GM13976 (cell line): ENCODE data around the gene TP53INP2.

ENCODE experiments used
- DNase-seq: peaks from one replicate; pipeline ENCODE4 v3.0.0; 2012; ENCODE audit warnings: low spot score
- in situ Hi-C: fragments of 300-500 bp; cut with MboI; formaldehyde crosslinking; loops from one replicate; pipeline ENCODE4 v1.12.0; 2022; ENCODE audit warnings: low sequenced_read_pairs, mixed read lengths, inconsistent platforms; ENCODE audit not compliant: unreplicated experiment
- TF ChIP-seq, protein P1 (sequence below): IDR thresholded peaks from 2 replicates; pipeline ENCODE4 v1.5.1; 2012; ENCODE audit warnings: borderline replicate concordance, mild to moderate bottlenecking; ENCODE audit not compliant: insufficient read depth; ENCODE audit errors: extremely low read depth, missing control alignments, control extremely low read depth

The TP53INP2 gene

DNA sequence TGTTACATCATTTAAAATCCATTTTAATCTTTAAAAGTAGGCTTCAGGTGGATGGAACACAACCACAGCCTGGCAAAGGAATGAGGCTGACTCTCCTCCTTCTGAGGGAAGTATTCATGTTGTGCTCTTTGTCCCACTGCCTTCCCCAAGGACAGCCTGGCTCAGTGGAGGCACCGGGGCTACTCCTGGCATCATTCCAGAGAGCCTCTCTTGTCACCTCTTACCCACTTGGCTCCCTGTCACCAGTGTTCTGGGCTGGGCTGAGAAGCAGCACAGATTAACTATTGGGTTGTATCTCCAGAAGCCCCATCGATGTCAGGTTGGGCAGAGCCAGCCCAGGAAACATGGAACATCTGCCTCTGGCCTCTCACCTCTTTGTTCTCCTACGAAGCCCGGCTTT lies 10.7 kb upstream of the TP53INP2 start:
- DNase-seq, result no peak
- in situ Hi-C loops, result no loop called here

DNA sequence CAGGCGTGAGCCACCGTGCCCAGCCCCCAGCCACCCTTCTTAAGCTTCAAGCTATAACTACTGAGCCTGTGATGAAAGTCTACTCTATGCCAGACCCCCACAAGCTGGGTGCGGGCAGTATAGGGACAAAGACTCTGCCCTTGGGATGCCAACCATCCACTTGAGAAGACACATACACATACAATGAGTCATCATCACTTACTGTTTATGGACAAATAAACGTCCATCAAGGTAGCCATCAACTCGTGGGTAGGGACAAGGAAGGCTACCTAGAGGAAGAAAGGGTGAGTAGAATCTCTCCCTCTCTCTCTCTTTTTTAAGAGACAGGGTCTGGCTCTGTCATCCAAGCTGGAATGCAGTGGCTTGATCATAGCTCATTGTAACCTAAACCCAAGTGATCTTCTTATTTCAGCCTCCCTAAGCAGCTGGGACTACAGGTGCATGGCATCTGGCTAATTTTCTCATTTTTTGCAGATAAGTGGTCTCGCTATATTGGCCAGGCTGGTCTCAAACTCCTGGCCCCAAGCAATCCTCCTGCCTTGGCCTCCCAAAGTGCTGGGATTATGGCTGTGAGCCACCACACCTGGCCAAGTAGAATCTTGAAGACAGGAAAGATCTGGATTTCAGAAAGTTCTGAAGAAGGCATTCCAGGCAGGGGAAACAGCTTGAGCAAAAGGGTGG lies 2.6 kb upstream of the TP53INP2 start:
- TF ChIP-seq, protein P1, sequence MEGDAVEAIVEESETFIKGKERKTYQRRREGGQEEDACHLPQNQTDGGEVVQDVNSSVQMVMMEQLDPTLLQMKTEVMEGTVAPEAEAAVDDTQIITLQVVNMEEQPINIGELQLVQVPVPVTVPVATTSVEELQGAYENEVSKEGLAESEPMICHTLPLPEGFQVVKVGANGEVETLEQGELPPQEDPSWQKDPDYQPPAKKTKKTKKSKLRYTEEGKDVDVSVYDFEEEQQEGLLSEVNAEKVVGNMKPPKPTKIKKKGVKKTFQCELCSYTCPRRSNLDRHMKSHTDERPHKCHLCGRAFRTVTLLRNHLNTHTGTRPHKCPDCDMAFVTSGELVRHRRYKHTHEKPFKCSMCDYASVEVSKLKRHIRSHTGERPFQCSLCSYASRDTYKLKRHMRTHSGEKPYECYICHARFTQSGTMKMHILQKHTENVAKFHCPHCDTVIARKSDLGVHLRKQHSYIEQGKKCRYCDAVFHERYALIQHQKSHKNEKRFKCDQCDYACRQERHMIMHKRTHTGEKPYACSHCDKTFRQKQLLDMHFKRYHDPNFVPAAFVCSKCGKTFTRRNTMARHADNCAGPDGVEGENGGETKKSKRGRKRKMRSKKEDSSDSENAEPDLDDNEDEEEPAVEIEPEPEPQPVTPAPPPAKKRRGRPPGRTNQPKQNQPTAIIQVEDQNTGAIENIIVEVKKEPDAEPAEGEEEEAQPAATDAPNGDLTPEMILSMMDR, result no peak
- in situ Hi-C loops, result loop anchor here (10.0 kb wide), 1 partner anchor 167 kb away; no protein-coding TSS in a partner anchor
- no peak for DNase-seq

More for the DNA sequence above, 10.7 kb upstream of the TP53INP2 start:
- TF ChIP-seq, protein P1, result no peak

DNA sequence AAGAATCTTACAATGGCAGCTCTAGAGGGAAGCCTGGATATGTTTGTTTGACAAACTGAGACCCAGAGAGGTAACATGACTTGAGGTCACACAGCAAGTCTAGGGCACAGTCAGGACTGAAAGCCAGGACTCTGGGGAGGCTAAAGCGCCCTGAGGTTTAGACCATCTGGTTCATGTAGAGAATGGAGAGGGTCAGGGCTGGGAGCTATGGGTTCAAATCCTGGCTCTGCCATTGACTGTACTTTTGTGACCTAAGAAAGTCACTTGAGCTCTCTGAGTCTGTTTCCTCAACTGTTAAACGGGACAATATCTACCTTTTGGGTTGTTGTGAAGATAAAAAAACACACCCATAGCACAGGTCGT lies 1.1 kb upstream of the TP53INP2 start:
- in situ Hi-C loops, result loop anchor here (10.0 kb wide), 1 partner anchor 168 kb away; no protein-coding TSS in a partner anchor
- no peak for DNase-seq
- TF ChIP-seq, protein P1, result no peak

DNA sequence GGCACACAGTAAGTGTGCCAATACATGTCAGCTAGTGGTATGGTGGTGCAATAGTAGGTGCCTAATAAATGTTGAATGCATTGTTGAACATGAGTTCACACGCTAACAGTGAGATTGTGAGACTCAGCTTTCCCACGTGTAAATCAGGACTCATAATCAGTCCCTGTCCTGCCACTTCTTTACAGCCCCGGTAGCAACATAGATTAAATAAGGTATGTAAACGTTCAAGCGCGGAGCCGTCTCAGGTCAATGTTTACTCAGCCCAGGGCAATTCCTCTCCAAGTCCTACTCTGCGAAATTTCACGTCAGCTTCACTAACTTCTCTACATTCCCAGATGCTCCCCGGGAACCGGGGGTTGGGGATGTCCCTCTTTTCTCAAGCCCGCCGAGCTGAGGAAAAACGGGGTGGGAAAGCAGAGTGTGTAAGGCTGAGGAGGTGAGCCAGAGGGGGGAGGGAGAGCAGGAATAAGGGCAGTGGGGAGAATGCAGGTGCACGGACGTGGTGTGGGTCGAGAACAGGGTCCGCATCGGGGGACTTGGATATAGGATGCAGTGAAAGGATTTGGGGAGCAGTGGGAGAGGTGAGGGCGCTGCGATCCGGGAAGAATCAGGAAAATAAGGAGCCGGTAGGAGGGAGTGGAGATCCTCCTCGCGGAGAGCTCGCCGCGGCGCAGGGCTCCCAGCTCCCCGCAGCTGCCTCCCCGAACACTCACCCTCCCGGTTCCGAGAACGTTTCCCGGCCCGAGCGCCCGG lies 544 bp upstream of the TP53INP2 start:
- TF ChIP-seq, protein P1, result no peak
- in situ Hi-C loops, result loop anchor here (10.0 kb wide), 1 partner anchor 169 kb away; no protein-coding TSS in a partner anchor
- DNase-seq, result peak; percentile 37

DNA sequence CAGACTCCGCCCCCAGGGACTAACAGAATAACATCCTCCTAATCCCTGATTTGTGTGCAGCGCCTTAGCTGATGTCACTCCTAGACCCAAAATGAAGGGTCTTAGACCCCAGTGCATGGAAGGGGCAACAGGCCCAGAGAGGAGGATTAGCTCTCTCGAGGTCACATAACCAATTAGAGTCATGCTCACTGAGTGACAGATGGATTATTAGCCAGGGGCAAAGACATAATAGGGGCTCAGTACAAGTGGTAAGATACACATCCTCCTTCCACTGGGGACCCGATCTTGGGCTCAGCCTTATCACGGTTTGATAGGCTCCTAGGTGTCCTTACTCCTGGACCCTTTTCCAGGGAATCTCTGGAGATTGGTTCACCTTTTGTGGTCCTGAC lies 858 bp downstream of the TP53INP2 start:
- no peak for DNase-seq
- TF ChIP-seq, protein P1, result no peak
- in situ Hi-C loops, result loop anchor here (10.0 kb wide), 1 partner anchor 170 kb away; no protein-coding TSS in a partner anchor

DNA sequence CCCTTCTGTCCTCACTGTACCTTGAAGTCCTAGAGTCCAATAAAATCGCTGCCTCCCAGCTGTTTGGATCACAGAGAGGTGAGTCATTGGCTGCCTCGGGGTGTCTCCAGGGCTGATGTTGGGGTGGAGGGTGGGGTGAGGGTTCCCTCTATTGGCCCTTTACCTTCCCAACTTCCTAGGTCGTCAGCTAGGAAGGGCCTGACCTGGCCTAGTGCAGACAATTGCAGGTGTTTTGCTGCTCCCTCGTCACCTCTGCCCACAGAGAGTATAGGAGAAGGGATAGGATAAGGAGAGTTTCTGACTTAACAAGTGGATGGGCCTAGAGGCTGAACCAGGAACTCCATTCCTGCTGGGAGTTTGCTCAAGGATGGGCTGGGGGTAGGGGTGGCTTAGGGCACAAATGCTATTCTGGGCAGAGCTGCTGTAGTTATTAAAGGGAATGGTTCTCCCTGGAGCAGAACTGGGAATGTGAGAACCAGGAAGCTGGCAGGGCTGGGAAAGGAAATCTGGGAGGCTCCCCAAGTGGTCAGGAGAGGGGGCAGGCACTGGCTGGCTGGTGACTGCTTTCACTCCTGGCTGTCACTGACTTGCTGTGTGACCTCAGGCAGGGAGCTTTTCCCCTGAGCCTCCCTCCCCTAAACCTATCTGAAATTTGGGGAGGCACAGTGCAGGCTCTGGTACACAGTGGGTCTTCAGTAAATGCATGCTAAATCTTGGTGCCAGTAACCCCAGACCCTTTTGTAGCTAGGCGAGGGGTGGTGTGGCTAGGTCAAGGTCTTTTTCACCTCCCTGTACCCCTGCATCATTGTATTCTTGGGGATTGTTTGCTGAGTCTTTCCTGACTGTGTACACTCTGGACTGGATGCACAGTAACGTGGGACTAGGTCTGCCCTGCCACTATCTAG lies 1.5 kb downstream of the TP53INP2 start:
- in situ Hi-C loops, result loop anchor here (10.0 kb wide), 1 partner anchor 171 kb away; no protein-coding TSS in a partner anchor
- TF ChIP-seq, protein P1, result peak; percentile 21
- DNase-seq, result no peak
